ENCODE measurements around the gene CHP1. TPM values are rescaled to one million over a fixed set of nuclear protein-coding genes. Genes with fewer than 3 reads are reported as not detected.

Gene CHP1
- total and polyA plus RNA-seq, 4 donors = 73.3 to 167 (median 101) TPM

GRCh38 chr15:41194444-41194843, 36.6 kb upstream of the CHP1 start:
- Histone ChIP-seq H3K27ac (ENCODE audit: low read depth in 1 of 2, low read length in 1 of 2) (no peak overlapping the region), H3K9me3 (ENCODE audit: control insufficient read depth in 4 of 4, insufficient read depth in 3 of 4, low read length in 3 of 4) (no peaks in the 10 kb centered on the region), H3K27me3 (ENCODE audit: control insufficient read depth in 3 of 3, insufficient read depth in 3 of 3, low read length in 2 of 3) (no peaks in the 10 kb centered on the region), H3K4me1 (ENCODE audit: control insufficient read depth in 5 of 5, insufficient read depth in 5 of 5, low read length in 5 of 5) (no peaks in the 10 kb centered on the region), H3K9ac (ENCODE audit: insufficient read depth in 1 of 2, low read length in 2 of 2) (no peak overlapping the region), H3K4me3 (no peak overlapping the region), H3K36me3 (ENCODE audit: control insufficient read depth in 4 of 4, insufficient read depth in 4 of 4, low read length in 4 of 4) (no peaks in the 10 kb centered on the region)
- 98% methylated on average over 1 of the region's 1 CpG for WGBS, 2 donors
- no peak for ATAC-seq (ENCODE audit: insufficient read depth, low FRiP score)
- DNase-seq = no peak
- TF ChIP-seq CTCF (IDR thresholded peaks at IDR 0.05; ENCODE audit: control extremely low read depth, extremely low read depth) = no peak

GRCh38 chr15:41199470-41199869, 31.6 kb upstream of the CHP1 start:
- Histone ChIP-seq H3K9ac (ENCODE audit: insufficient read depth in 1 of 2, low read length in 2 of 2) (no peak overlapping the region), H3K36me3 (ENCODE audit: control insufficient read depth in 4 of 4, insufficient read depth in 4 of 4, low read length in 4 of 4) (no peaks in the 10 kb centered on the region), H3K4me3 (no peak overlapping the region), H3K9me3 (ENCODE audit: control insufficient read depth in 4 of 4, insufficient read depth in 3 of 4, low read length in 3 of 4) (no peaks in the 10 kb centered on the region), H3K4me1 (ENCODE audit: control insufficient read depth in 5 of 5, insufficient read depth in 5 of 5, low read length in 5 of 5) (no peaks in the 10 kb centered on the region), H3K27me3 (ENCODE audit: control insufficient read depth in 3 of 3, insufficient read depth in 3 of 3, low read length in 2 of 3) (no peaks in the 10 kb centered on the region), H3K27ac (ENCODE audit: low read depth in 1 of 2, low read length in 1 of 2) (no peak overlapping the region)
- DNase-seq (no peak), ATAC-seq (ENCODE audit: insufficient read depth, low FRiP score) (no peak)
- no peak for TF ChIP-seq CTCF (IDR thresholded peaks at IDR 0.05; ENCODE audit: control extremely low read depth, extremely low read depth)

- ATAC-seq (ENCODE audit: insufficient read depth, low FRiP score) = no peak
- 92 to 95% methylated on average over 7 of the region's 7 CpGs for WGBS, 2 donors
- TF ChIP-seq CTCF (IDR thresholded peaks at IDR 0.05; ENCODE audit: control extremely low read depth, extremely low read depth) = no peak
- Histone ChIP-seq H3K36me3 (ENCODE audit: control insufficient read depth in 4 of 4, insufficient read depth in 4 of 4, low read length in 4 of 4) (no peaks in the 10 kb centered on the region), H3K27ac (ENCODE audit: low read depth in 1 of 2, low read length in 1 of 2) (no peak overlapping the region), H3K4me3 (no peak overlapping the region), H3K9ac (ENCODE audit: insufficient read depth in 1 of 2, low read length in 2 of 2) (no peak overlapping the region), H3K4me1 (ENCODE audit: control insufficient read depth in 5 of 5, insufficient read depth in 5 of 5, low read length in 5 of 5) (no peaks in the 10 kb centered on the region), H3K9me3 (ENCODE audit: control insufficient read depth in 4 of 4, insufficient read depth in 3 of 4, low read length in 3 of 4) (no peaks in the 10 kb centered on the region), H3K27me3 (ENCODE audit: control insufficient read depth in 3 of 3, insufficient read depth in 3 of 3, low read length in 2 of 3) (no peaks in the 10 kb centered on the region)
- DNase-seq = no peak
These were observed 27.7 kb upstream of the CHP1 start for GRCh38 chr15:41203395-41203794.

GRCh38 chr15:41205315-41205714, 25.8 kb upstream of the CHP1 start:
- H3K4me1 ChIP-seq (ENCODE audit: control insufficient read depth in 5 of 5, insufficient read depth in 5 of 5, low read length in 5 of 5) = no peaks in the 10 kb centered on the region
- no peaks in the 10 kb centered on the region for H3K9me3 ChIP-seq (ENCODE audit: control insufficient read depth in 4 of 4, insufficient read depth in 3 of 4, low read length in 3 of 4)
- DNase-seq (no peak), ATAC-seq (ENCODE audit: insufficient read depth, low FRiP score) (no peak)
- 83 to 93% methylated on average over 3 of the region's 3 CpGs for WGBS, 2 donors
- no peaks in the 10 kb centered on the region for H3K27me3 ChIP-seq (ENCODE audit: control insufficient read depth in 3 of 3, insufficient read depth in 3 of 3, low read length in 2 of 3)
- no peak overlapping the region for H3K4me3 ChIP-seq
- no peak overlapping the region for H3K27ac ChIP-seq (ENCODE audit: low read depth in 1 of 2, low read length in 1 of 2)
- no peak overlapping the region for H3K9ac ChIP-seq (ENCODE audit: insufficient read depth in 1 of 2, low read length in 2 of 2)
- H3K36me3 ChIP-seq (ENCODE audit: control insufficient read depth in 4 of 4, insufficient read depth in 4 of 4, low read length in 4 of 4) = no peaks in the 10 kb centered on the region
- no peak for TF ChIP-seq CTCF (IDR thresholded peaks at IDR 0.05; ENCODE audit: control extremely low read depth, extremely low read depth)
